Vagina (tissue), 2 donors: ENCODE measurements around the gene MYO1H. TPM values are rescaled to one million over a fixed set of nuclear protein-coding genes. Genes with fewer than 3 reads are reported as not detected.

Experiments used
- DNase-seq, 2 donors: peaks; one replicate each; pipeline ENCODE4 v3.0.0-alpha.2; 2017; ENCODE audit errors: extremely low spot score in 2 of 2
- H3K27ac ChIP-seq: fragments of 200-600 bp; sonication (generic); one replicate; pipeline ENCODE4 v1.5.1; 2019
- H3K27me3 ChIP-seq: fragments of 200-600 bp; sonication (generic); one replicate; pipeline ENCODE4 v1.5.1; 2019
- H3K36me3 ChIP-seq, 2 donors: fragments of 200-600 bp; sonication (generic); one replicate each; pipeline ENCODE4 v1.5.1; 2017 to 2019
- H3K4me1 ChIP-seq: fragments of 200-600 bp; sonication (generic); one replicate; pipeline ENCODE4 v1.5.1; 2019
- H3K4me3 ChIP-seq, 2 donors: fragments of 200-600 bp; sonication (generic); 1 replicate in 1 of 2; 2 replicates in 1 of 2; pipeline ENCODE4 v1.5.1; 2016 to 2019
- H3K9me3 ChIP-seq: fragments of 200-600 bp; sonication (generic); one replicate; pipeline ENCODE4 v1.5.1; 2019
- POLR2A ChIP-seq, 2 donors: fragments of 450-650 bp; IDR thresholded peaks; one replicate each; pipeline ENCODE4 v1.6.1; 2017; ENCODE audit warnings: antibody characterized with exemption in 2 of 2, mild to moderate bottlenecking in 2 of 2, moderate library complexity in 2 of 2
- POLR2AphosphoS5 ChIP-seq, 2 donors: sonication (generic); formaldehyde crosslinking; IDR thresholded peaks; one replicate each; pipeline ENCODE4 v1.9.0; 2017; ENCODE audit warnings: antibody characterized with exemption in 2 of 2, mild to moderate bottlenecking in 2 of 2, low read depth in 1 of 2; ENCODE audit not compliant: insufficient read depth in 1 of 2
- intact Hi-C: fragments of 100-400 bp; cut with DNase I; formaldehyde crosslinking; loops from one replicate; pipeline ENCODE4 v1.15.1; 2023
- total RNA-seq: library from RNA; depleted of rRNA; stranded (reverse); fragments of >200 nt; gene quantifications from one replicate; pipeline ENCODE4 v1.2.3, GENCODE V29; 2016
- TF ChIP-seq, protein P1 (sequence below), 3 experiments: fragments of 450-650 bp in 2 of 3; fragments of 200-600 bp in 1 of 3; sonication (generic) in 1 of 3; IDR thresholded peaks; one replicate each; pipeline ENCODE4 v1.5.1; 2017 to 2019; ENCODE audit warnings: antibody characterized with exemption in 3 of 3, mild to moderate bottlenecking in 2 of 3, moderate library complexity in 2 of 3

Gene MYO1H
- total RNA-seq, 1 donor from 2014 or later: not detected

DNA sequence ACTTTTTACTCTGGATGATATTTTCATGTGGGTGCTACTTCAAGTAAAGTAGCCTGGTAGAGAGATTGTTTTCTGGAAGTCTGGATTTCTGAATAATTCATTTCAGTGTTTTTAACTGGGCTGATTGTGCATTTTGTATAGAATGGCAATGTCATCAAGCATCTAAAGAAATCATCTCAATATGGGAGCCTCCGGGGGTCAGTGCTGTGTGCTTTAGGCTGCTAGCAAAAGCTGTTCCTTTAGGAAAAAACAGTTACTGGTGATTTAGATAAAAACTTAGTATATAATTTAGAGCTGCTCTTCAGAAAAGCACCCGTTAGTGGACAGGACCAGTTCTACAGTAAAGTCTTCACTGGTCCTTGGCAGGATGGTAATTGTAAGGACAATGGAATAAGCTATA lies 134.8 kb downstream of the MYO1H start:
- H3K27ac ChIP-seq: no peak overlapping the region
- intact Hi-C loops: no loop called here
- TF ChIP-seq POLR2A (IDR thresholded peaks at IDR 0.05) (no peak), POLR2AphosphoS5 (IDR thresholded peaks at IDR 0.05; ENCODE audit: insufficient read depth in 1 of 2, low read depth in 1 of 2) (no peak)
- TF ChIP-seq, protein P1, sequence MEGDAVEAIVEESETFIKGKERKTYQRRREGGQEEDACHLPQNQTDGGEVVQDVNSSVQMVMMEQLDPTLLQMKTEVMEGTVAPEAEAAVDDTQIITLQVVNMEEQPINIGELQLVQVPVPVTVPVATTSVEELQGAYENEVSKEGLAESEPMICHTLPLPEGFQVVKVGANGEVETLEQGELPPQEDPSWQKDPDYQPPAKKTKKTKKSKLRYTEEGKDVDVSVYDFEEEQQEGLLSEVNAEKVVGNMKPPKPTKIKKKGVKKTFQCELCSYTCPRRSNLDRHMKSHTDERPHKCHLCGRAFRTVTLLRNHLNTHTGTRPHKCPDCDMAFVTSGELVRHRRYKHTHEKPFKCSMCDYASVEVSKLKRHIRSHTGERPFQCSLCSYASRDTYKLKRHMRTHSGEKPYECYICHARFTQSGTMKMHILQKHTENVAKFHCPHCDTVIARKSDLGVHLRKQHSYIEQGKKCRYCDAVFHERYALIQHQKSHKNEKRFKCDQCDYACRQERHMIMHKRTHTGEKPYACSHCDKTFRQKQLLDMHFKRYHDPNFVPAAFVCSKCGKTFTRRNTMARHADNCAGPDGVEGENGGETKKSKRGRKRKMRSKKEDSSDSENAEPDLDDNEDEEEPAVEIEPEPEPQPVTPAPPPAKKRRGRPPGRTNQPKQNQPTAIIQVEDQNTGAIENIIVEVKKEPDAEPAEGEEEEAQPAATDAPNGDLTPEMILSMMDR (IDR thresholded peaks at IDR 0.05): no peak
- no peak for DNase-seq
- no peaks in the 10 kb centered on the region for H3K9me3 ChIP-seq
- H3K36me3 ChIP-seq: peaks cover 0 to 47% of the 10 kb centered on the region in 2 donors
- H3K4me3 ChIP-seq: no peak overlapping the region
- peaks cover 22% of the 10 kb centered on the region for H3K4me1 ChIP-seq
- H3K27me3 ChIP-seq: no peaks in the 10 kb centered on the region

DNA sequence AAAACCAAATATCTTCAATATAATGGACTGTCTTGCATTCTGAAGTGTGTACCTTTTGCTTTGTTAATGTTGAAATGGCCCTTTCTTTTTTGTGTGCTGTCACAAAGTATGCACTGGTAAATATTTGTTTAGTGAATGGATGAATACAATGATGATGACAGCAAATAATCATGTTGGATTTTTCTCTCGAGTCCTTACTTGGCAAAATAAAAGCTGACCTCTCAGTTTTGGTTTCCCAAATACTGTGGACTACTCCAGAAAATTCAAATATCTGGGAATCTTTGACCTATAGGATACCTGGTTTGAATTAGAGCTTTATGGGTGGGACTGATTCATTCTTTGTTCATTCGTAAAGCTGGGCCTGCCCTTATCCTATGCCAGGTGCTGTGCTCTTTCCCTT lies 135.2 kb downstream of the MYO1H start:
- no peak overlapping the region for H3K4me3 ChIP-seq
- no peaks in the 10 kb centered on the region for H3K27me3 ChIP-seq
- peaks cover 21% of the 10 kb centered on the region for H3K4me1 ChIP-seq
- H3K9me3 ChIP-seq: no peaks in the 10 kb centered on the region
- peaks cover 0 to 51% of the 10 kb centered on the region in 2 donors for H3K36me3 ChIP-seq
- no peak overlapping the region for H3K27ac ChIP-seq
- intact Hi-C loops: no loop called here
- no peak for TF ChIP-seq POLR2AphosphoS5 (IDR thresholded peaks at IDR 0.05; ENCODE audit: insufficient read depth in 1 of 2, low read depth in 1 of 2)
- TF ChIP-seq, protein P1 (IDR thresholded peaks at IDR 0.05): no peak
- DNase-seq: no peak

DNA sequence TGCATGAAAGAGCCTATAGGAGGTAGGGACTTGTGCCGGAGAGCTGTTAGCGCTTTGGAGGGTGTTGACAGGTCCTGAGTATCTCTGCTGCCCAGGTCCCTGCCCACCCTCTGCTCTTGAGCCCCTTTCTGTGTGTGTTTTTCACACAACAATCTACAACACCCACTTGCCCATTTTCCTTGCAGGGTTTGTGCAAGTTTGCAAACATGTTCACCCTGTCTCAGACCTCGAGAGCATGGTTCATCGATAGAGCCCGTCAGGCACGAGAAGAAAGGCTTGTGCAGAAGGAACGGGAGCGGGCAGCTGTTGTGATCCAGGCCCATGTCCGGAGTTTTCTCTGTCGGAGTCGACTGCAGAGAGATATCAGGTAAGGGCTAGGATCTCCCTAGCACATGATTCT lies 135.6 kb downstream of the MYO1H start:
- TF ChIP-seq POLR2AphosphoS5 (IDR thresholded peaks at IDR 0.05; ENCODE audit: insufficient read depth in 1 of 2, low read depth in 1 of 2) (no peak), POLR2A (IDR thresholded peaks at IDR 0.05) (no peak)
- TF ChIP-seq, protein P1 (IDR thresholded peaks at IDR 0.05): no peak
- no peaks in the 10 kb centered on the region for H3K27me3 ChIP-seq
- DNase-seq: no peak
- H3K4me3 ChIP-seq: no peak overlapping the region
- peaks cover 0 to 55% of the 10 kb centered on the region in 2 donors for H3K36me3 ChIP-seq
- H3K9me3 ChIP-seq: no peaks in the 10 kb centered on the region
- no peak overlapping the region for H3K27ac ChIP-seq
- intact Hi-C loops: no loop called here
- peaks cover 16% of the 10 kb centered on the region for H3K4me1 ChIP-seq

DNA sequence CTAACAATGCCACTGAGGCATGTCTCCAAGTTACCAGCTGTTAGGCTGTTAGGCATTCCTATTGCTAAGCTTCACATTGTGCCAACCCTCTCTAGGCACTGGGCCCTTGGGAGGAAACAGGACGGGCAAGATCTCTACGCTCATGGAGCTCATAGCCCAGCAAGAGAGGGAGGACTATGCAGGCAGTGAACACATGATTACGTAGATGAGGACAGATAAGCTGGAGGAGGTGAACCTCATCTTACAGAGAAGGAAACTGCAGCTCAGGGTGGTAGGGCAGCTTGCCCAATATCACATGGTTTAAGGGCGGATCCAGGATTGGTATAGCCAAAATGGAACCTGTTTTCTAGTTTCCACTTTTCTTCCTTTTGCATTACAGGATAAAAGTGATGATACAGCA lies 137.5 kb downstream of the MYO1H start:
- TF ChIP-seq POLR2A (IDR thresholded peaks at IDR 0.05) (no peak), POLR2AphosphoS5 (IDR thresholded peaks at IDR 0.05; ENCODE audit: insufficient read depth in 1 of 2, low read depth in 1 of 2) (no peak)
- TF ChIP-seq, protein P1 (IDR thresholded peaks at IDR 0.05): no peak
- H3K27ac ChIP-seq: no peak overlapping the region
- H3K4me1 ChIP-seq: no peaks in the 10 kb centered on the region
- intact Hi-C loops: no loop called here
- peaks cover 0 to 74% of the 10 kb centered on the region in 2 donors for H3K36me3 ChIP-seq
- H3K4me3 ChIP-seq: no peak overlapping the region
- no peaks in the 10 kb centered on the region for H3K27me3 ChIP-seq
- H3K9me3 ChIP-seq: no peaks in the 10 kb centered on the region
- no peak for DNase-seq

DNA sequence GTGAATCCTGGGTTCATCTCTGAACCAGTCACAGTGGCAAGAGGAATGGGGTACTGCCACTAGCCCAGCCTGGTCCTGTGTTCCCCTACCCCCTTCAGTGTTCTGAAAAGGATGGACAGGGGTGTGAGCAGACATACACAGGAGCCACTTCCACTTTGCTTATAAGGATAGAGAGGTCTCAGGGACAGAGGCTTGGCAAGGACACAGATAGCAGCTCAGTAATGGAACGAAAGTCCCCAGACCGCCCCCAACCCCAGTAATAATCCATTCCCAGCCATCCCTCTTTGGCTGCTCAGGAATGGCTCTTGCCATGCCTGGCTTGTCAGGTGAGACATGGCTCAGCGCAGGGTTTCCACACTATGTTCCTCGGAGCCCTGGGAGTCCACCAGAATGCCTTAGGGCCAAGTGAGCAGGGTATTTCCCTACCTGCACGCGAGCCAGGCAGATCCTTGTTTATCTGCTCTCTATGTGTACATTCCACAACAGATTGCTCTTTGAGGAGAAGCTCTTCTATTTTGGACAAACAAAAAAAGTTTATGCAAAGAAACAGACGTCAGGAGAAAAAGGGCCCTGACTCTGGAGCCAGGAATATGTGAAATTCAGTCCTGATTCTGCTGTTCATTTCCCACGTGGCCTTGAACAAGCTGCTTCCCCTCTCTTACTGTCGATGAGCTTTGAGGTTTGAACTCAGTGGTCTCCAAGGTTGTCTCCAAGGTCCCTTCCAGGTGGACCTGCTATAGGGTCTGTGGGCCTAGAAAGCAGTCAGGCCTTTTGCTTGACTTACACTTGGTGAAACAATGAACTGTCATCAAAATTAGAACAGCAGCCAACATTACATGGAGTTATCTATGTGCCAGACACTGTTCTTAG lies 139.7 kb downstream of the MYO1H start:
- H3K27ac ChIP-seq: no peak overlapping the region
- H3K36me3 ChIP-seq: peaks cover 0 to 92% of the 10 kb centered on the region in 2 donors
- no peak overlapping the region for H3K4me3 ChIP-seq
- no peaks in the 10 kb centered on the region for H3K4me1 ChIP-seq
- TF ChIP-seq POLR2AphosphoS5 (IDR thresholded peaks at IDR 0.05; ENCODE audit: insufficient read depth in 1 of 2, low read depth in 1 of 2): no peak
- TF ChIP-seq, protein P1 (IDR thresholded peaks at IDR 0.05): no peak
- TF ChIP-seq POLR2A (IDR thresholded peaks at IDR 0.05): no peak
- no peak for DNase-seq
- intact Hi-C loops: no loop called here
- no peaks in the 10 kb centered on the region for H3K9me3 ChIP-seq
- H3K27me3 ChIP-seq: no peaks in the 10 kb centered on the region
